ENCODE results near the gene PRUNE1. TPM values are rescaled to one million over a fixed set of nuclear protein-coding genes. Genes with fewer than 3 reads are reported as not detected.

Gene PRUNE1
- total and polyA plus RNA-seq, 4 donors: 8.7 to 20.6 (median 12.7) TPM

DNA sequence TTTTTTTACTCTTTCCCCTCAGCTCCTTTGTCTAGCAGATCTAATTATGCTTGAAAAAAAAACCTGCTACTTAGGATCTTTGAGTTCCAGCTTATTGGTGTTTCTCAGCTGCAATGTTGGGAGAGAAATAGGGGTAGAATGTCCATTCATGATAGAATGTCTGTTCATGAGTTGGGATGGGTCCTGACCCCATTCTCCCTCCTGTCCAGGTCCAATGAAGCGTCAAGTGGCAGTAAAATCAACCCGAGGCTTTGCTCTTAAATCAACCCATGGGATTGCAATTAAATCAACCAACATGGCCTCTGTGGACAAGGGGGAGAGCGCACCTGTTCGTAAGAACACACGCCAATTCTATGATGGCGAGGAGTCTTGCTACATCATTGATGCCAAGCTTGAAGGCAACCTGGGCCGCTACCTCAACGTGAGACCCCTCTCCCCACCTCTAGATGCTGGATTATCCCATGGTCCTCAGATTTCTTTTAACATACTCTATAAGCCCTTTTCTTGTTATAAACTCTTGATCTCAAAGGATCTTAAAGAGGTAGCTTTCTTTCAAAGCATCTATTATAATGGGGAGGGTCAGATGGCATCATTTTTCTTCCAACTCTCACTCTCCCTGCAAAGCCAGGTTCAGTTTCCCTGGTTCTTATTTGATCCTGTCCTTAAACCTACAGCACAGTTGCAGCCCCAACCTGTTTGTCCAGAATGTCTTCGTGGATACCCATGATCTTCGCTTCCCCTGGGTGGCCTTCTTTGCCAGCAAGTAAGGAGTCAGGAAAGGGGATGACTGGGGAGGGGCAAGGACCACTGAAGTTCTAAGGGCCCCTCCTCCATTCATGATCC lies 44.7 kb upstream of the PRUNE1 start:
- ATAC-seq (ENCODE audit: insufficient read depth, low FRiP score) (no peak), DNase-seq (no peak)
- 91 to 93% methylated on average over 10 of the region's 10 CpGs for WGBS, 2 donors
- Histone ChIP-seq H3K27me3 (ENCODE audit: control insufficient read depth in 3 of 3, insufficient read depth in 3 of 3, low read length in 2 of 3) (no peaks in the 10 kb centered on the region), H3K36me3 (ENCODE audit: control insufficient read depth in 4 of 4, insufficient read depth in 4 of 4, low read length in 4 of 4) (peaks cover 55 to 80% (median 65%) of the 10 kb centered on the region in 4 donors), H3K4me1 (ENCODE audit: control insufficient read depth in 5 of 5, insufficient read depth in 5 of 5, low read length in 5 of 5) (no peaks in the 10 kb centered on the region), H3K9ac (ENCODE audit: insufficient read depth in 1 of 2, low read length in 2 of 2) (no peak overlapping the region), H3K9me3 (ENCODE audit: control insufficient read depth in 4 of 4, insufficient read depth in 3 of 4, low read length in 3 of 4) (no peaks in the 10 kb centered on the region), H3K4me3 (no peak overlapping the region), H3K27ac (ENCODE audit: low read depth in 1 of 2, low read length in 1 of 2) (no peak overlapping the region)
- TF ChIP-seq, protein P1, sequence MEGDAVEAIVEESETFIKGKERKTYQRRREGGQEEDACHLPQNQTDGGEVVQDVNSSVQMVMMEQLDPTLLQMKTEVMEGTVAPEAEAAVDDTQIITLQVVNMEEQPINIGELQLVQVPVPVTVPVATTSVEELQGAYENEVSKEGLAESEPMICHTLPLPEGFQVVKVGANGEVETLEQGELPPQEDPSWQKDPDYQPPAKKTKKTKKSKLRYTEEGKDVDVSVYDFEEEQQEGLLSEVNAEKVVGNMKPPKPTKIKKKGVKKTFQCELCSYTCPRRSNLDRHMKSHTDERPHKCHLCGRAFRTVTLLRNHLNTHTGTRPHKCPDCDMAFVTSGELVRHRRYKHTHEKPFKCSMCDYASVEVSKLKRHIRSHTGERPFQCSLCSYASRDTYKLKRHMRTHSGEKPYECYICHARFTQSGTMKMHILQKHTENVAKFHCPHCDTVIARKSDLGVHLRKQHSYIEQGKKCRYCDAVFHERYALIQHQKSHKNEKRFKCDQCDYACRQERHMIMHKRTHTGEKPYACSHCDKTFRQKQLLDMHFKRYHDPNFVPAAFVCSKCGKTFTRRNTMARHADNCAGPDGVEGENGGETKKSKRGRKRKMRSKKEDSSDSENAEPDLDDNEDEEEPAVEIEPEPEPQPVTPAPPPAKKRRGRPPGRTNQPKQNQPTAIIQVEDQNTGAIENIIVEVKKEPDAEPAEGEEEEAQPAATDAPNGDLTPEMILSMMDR (IDR thresholded peaks at IDR 0.05; ENCODE audit: control extremely low read depth, extremely low read depth): no peak

DNA sequence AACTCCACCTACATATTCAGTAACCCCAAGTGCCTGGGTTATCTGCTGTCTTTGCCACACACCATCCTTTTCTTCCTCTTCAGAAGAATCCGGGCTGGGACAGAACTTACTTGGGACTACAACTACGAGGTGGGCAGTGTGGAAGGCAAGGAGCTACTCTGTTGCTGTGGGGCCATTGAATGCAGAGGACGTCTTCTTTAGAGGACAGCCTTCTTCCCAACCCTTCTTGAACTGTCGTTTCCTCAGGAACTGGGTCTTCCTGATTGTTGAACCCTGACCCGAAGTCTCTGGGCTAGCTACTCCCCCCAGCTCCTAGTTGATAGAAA lies 44.1 kb upstream of the PRUNE1 start:
- no peak for DNase-seq
- no peak overlapping the region for H3K4me3 ChIP-seq
- ATAC-seq (ENCODE audit: insufficient read depth, low FRiP score): no peak
- TF ChIP-seq, protein P1 (IDR thresholded peaks at IDR 0.05; ENCODE audit: control extremely low read depth, extremely low read depth): no peak
- H3K9ac ChIP-seq (ENCODE audit: insufficient read depth in 1 of 2, low read length in 2 of 2): no peak overlapping the region
- H3K9me3 ChIP-seq (ENCODE audit: control insufficient read depth in 4 of 4, insufficient read depth in 3 of 4, low read length in 3 of 4): no peaks in the 10 kb centered on the region
- H3K27ac ChIP-seq (ENCODE audit: low read depth in 1 of 2, low read length in 1 of 2): no peak overlapping the region
- no peaks in the 10 kb centered on the region for H3K27me3 ChIP-seq (ENCODE audit: control insufficient read depth in 3 of 3, insufficient read depth in 3 of 3, low read length in 2 of 3)
- WGBS, 2 donors: 67 to 71% methylated on average over 5 of the region's 5 CpGs
- peaks cover 57 to 83% (median 67%) of the 10 kb centered on the region in 4 donors for H3K36me3 ChIP-seq (ENCODE audit: control insufficient read depth in 4 of 4, insufficient read depth in 4 of 4, low read length in 4 of 4)
- no peaks in the 10 kb centered on the region for H3K4me1 ChIP-seq (ENCODE audit: control insufficient read depth in 5 of 5, insufficient read depth in 5 of 5, low read length in 5 of 5)

DNA sequence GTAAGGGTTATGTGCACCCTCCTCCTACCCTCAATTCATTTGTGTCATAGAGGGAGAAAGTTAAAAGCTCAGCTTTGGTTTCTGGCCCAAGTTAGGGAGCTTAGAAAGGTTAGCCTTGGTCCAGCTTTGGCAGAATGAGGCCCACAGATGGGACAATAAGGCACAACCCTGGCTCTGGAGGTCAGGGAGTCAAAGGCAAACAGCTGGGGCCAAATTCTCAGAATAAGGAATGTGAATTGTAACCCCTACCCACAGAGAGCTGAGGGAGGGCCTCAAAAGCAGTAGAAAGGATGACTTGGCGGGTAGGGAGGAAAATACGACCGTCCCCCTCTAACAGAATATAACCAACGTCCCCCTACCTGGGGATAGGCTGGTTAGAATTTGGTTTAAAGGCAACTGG lies 42.6 kb upstream of the PRUNE1 start:
- DNase-seq: no peak
- Histone ChIP-seq H3K4me1 (ENCODE audit: control insufficient read depth in 5 of 5, insufficient read depth in 5 of 5, low read length in 5 of 5) (peaks cover 2 to 3% (median 3%) of the 10 kb centered on the region in 5 donors), H3K4me3 (no peak overlapping the region), H3K27me3 (ENCODE audit: control insufficient read depth in 3 of 3, insufficient read depth in 3 of 3, low read length in 2 of 3) (no peaks in the 10 kb centered on the region), H3K9me3 (ENCODE audit: control insufficient read depth in 4 of 4, insufficient read depth in 3 of 4, low read length in 3 of 4) (no peaks in the 10 kb centered on the region), H3K27ac (ENCODE audit: low read depth in 1 of 2, low read length in 1 of 2) (no peak overlapping the region), H3K36me3 (ENCODE audit: control insufficient read depth in 4 of 4, insufficient read depth in 4 of 4, low read length in 4 of 4) (peaks cover 45 to 70% (median 62%) of the 10 kb centered on the region in 4 donors), H3K9ac (ENCODE audit: insufficient read depth in 1 of 2, low read length in 2 of 2) (no peak overlapping the region)
- TF ChIP-seq, protein P1 (IDR thresholded peaks at IDR 0.05; ENCODE audit: control extremely low read depth, extremely low read depth): no peak
- 90 to 91% methylated on average over 4 of the region's 4 CpGs for WGBS, 2 donors
- ATAC-seq (ENCODE audit: insufficient read depth, low FRiP score): no peak
